ENCODE results near the gene CYP2A6.
"Not testable (repeated sequence)": the region's sequence is repeated elsewhere in the genome, so short reads cannot be mapped to it uniquely, and the experiment has no call there.

Gene CYP2A6

GRCh38 chr19:40843653-40844052, 6.6 kb downstream of the CYP2A6 start:
- peak in 3 of 4 experiments; percentile 29 to 54 (median 35) for DNase-seq

- not testable (repeated sequence) for DNase-seq
Measured at GRCh38 chr19:40842997-40843652, 7.1 kb downstream of the CYP2A6 start.

GRCh38 chr19:40842012-40842411, 8.2 kb downstream of the CYP2A6 start:
- not testable (repeated sequence) for DNase-seq

GRCh38 chr19:40838477-40838876, 11.8 kb downstream of the CYP2A6 start:
- DNase-seq = not testable (repeated sequence)

GRCh38 chr19:40836754-40837429, 13.4 kb downstream of the CYP2A6 start:
- no peak for DNase-seq

GRCh38 chr19:40833728-40834533, 16.3 kb downstream of the CYP2A6 start:
- DNase-seq = not testable (repeated sequence)

- DNase-seq = not testable (repeated sequence)
Measured at GRCh38 chr19:40832431-40832790, 17.8 kb downstream of the CYP2A6 start.

GRCh38 chr19:40831502-40832430, 18.5 kb downstream of the CYP2A6 start:
- DNase-seq = no peak

- DNase-seq = not testable (repeated sequence)
Measured at GRCh38 chr19:40830741-40831140, 19.5 kb downstream of the CYP2A6 start.

GRCh38 chr19:40829205-40829604, 21.0 kb downstream of the CYP2A6 start:
- no peak for DNase-seq

GRCh38 chr19:40827386-40828247, 22.6 kb downstream of the CYP2A6 start:
- DNase-seq = no peak

GRCh38 chr19:40826699-40827385, 23.4 kb downstream of the CYP2A6 start:
- DNase-seq = peak in 1 of 4 experiments; percentile 28

- DNase-seq = not testable (repeated sequence)
Measured at GRCh38 chr19:40826312-40826698, 23.9 kb downstream of the CYP2A6 start.

GRCh38 chr19:40825460-40826095, 24.7 kb downstream of the CYP2A6 start:
- DNase-seq = not testable (repeated sequence)

GRCh38 chr19:40824916-40825315, 25.3 kb downstream of the CYP2A6 start:
- DNase-seq = not testable (repeated sequence)

GRCh38 chr19:40822704-40823553, 27.3 kb downstream of the CYP2A6 start:
- not testable (repeated sequence) for DNase-seq

GRCh38 chr19:40822161-40822560, 28.1 kb downstream of the CYP2A6 start:
- no peak for DNase-seq

GRCh38 chr19:40819479-40820234, 30.6 kb downstream of the CYP2A6 start:
- DNase-seq = peak in 3 of 4 experiments; percentile 24 to 42 (median 36)

All from activated CD4-positive, CD25-positive, alpha-beta regulatory T cell (primary cell).